Fibroblast of lung (primary cell): ENCODE measurements around the gene BTG4. TPM values are rescaled to one million over a fixed set of nuclear protein-coding genes. Genes with fewer than 3 reads are reported as not detected.

Experiments used
- DNase-seq, 2 donors: peaks; one replicate each; pipeline versions ENCODE4 v3.0.0 to v3.0.0-alpha.2; 2010; ENCODE audit warnings: low read depth in 2 of 2
- H2AFZ ChIP-seq: 2 replicates; pipeline ENCODE4 v1.5.1; 2012; ENCODE audit warnings: low read length, control low read depth, inconsistent platforms
- H3K27ac ChIP-seq: 2 replicates; pipeline ENCODE4 v1.5.1; 2011; ENCODE audit warnings: low read length, control low read depth; ENCODE audit not compliant: insufficient read depth
- H3K27me3 ChIP-seq: 2 replicates; pipeline ENCODE4 v1.5.1; 2011; ENCODE audit warnings: mild to moderate bottlenecking, low read length; ENCODE audit not compliant: control insufficient read depth, insufficient read depth
- H3K36me3 ChIP-seq: 2 replicates; pipeline ENCODE4 v1.5.1; 2011; ENCODE audit warnings: low read length; ENCODE audit not compliant: control insufficient read depth, insufficient read depth
- H3K4me1 ChIP-seq: 2 replicates; pipeline ENCODE4 v1.5.1; 2011; ENCODE audit warnings: low read length; ENCODE audit not compliant: control insufficient read depth, insufficient read depth; ENCODE audit errors: extremely low read depth
- H3K4me2 ChIP-seq: 2 replicates; pipeline ENCODE4 v1.5.1; 2011; ENCODE audit warnings: low read length, control low read depth; ENCODE audit not compliant: insufficient read depth; ENCODE audit errors: extremely low read depth
- H3K4me3 ChIP-seq, 4 experiments: fragments of 200-600 bp in 1 of 4; sonication (generic) in 1 of 4; replicated peaks in 1 of 4; 2 replicates each; pipeline ENCODE4 v1.5.1; 2011 to 2016; ENCODE audit warnings: low read length in 4 of 4, low read depth in 3 of 4, mild to moderate bottlenecking in 3 of 4, control low read depth in 2 of 4, inconsistent platforms in 1 of 4, mixed read lengths in 1 of 4; ENCODE audit not compliant: insufficient read depth in 1 of 4; ENCODE audit errors: control extremely low read depth in 1 of 4
- H3K79me2 ChIP-seq: 2 replicates; pipeline ENCODE4 v1.5.1; 2012; ENCODE audit warnings: mild to moderate bottlenecking, low read length, inconsistent platforms; ENCODE audit not compliant: control insufficient read depth, insufficient read depth
- H3K9ac ChIP-seq: 2 replicates; pipeline ENCODE4 v1.5.1; 2011; ENCODE audit warnings: mild to moderate bottlenecking, low read length, control low read depth; ENCODE audit not compliant: insufficient read depth
- H3K9me3 ChIP-seq: 2 replicates; pipeline ENCODE4 v1.5.1; 2012; ENCODE audit warnings: low read depth, low read length; ENCODE audit not compliant: control insufficient read depth, insufficient read depth
- H4K20me1 ChIP-seq: 2 replicates; pipeline ENCODE4 v1.5.1; 2011; ENCODE audit warnings: low read length; ENCODE audit not compliant: control insufficient read depth, insufficient read depth; ENCODE audit errors: extremely low read depth
- CTCF ChIP-seq, 2 donors: IDR thresholded peaks in 1 of 2; conservative IDR thresholded peaks in 1 of 2; 1 replicate in 1 of 2; 2 replicates in 1 of 2; pipeline ENCODE4 v1.5.1; 2011 to 2012; ENCODE audit warnings: low read length in 2 of 2, control low read depth in 1 of 2, inconsistent platforms in 1 of 2, low read depth in 1 of 2, mild to moderate bottlenecking in 1 of 2
- EZH2 ChIP-seq: IDR thresholded peaks from 2 replicates; pipeline ENCODE4 v1.5.1; 2012; ENCODE audit warnings: low read length, control low read depth, mild to moderate bottlenecking; ENCODE audit errors: missing control alignments
- polyA plus RNA-seq, 2 donors: library from polyadenylated mRNA; depleted of rRNA in 1 of 2; stranded (reverse) in 1 of 2; unstranded in 1 of 2; fragments of >200 nt; gene quantifications; 2 replicates each; pipeline ENCODE4 v1.2.1, GENCODE V29; 2011 to 2012; ENCODE audit warnings: missing spikeins in 1 of 2
- total RNA-seq: library from RNA; depleted of rRNA; stranded (reverse); fragments of >200 nt; gene quantifications from 2 replicates; pipeline ENCODE4 v1.2.1, GENCODE V29; 2014

Gene BTG4
- total and polyA plus RNA-seq, 2 donors (not counting 1 experiment from before 2014, with no cell fraction given) = 0.08 to 0.33 TPM

GRCh38 chr11:111525456-111525855 is 13.3 kb upstream of the BTG4 start:
- Histone ChIP-seq H3K36me3 (no peaks in the 10 kb centered on the region), H3K27me3 (no peaks in the 10 kb centered on the region), H3K9me3 (no peaks in the 10 kb centered on the region), H3K79me2 (no peaks in the 10 kb centered on the region), H2AFZ (no peak overlapping the region), H3K9ac (no peak overlapping the region), H4K20me1 (no peaks in the 10 kb centered on the region), H3K27ac (no peak overlapping the region), H3K4me2 (no peak overlapping the region), H3K4me3 (no peak overlapping the region), H3K4me1 (peaks cover 6% of the 10 kb centered on the region)
- TF ChIP-seq EZH2 (no peak), CTCF (conservative IDR thresholded peaks at IDR 0.05 in 1 of 2, IDR thresholded peaks at IDR 0.05 in 1 of 2; ENCODE audit: low read depth in 1 of 2, low read length in 2 of 2) (no peak)
- DNase-seq = no peak

- no peak overlapping the region for H2AFZ ChIP-seq
- no peak for DNase-seq
- no peaks in the 10 kb centered on the region for H3K9me3 ChIP-seq
- H3K36me3 ChIP-seq = no peaks in the 10 kb centered on the region
- no peak overlapping the region for H3K27ac ChIP-seq
- TF ChIP-seq EZH2 (no peak), CTCF (conservative IDR thresholded peaks at IDR 0.05 in 1 of 2, IDR thresholded peaks at IDR 0.05 in 1 of 2; ENCODE audit: low read depth in 1 of 2, low read length in 2 of 2) (no peak)
- H3K27me3 ChIP-seq = no peaks in the 10 kb centered on the region
- no peak overlapping the region for H3K4me2 ChIP-seq
- H3K4me1 ChIP-seq = peaks cover 6% of the 10 kb centered on the region
- no peaks in the 10 kb centered on the region for H3K79me2 ChIP-seq
- no peak overlapping the region for H3K9ac ChIP-seq
- no peak overlapping the region for H3K4me3 ChIP-seq
- no peaks in the 10 kb centered on the region for H4K20me1 ChIP-seq
These were observed 11.9 kb upstream of the BTG4 start for GRCh38 chr11:111524056-111524455.

GRCh38 chr11:111523343-111523742 is 11.2 kb upstream of the BTG4 start:
- H3K4me1 ChIP-seq = peaks cover 2% of the 10 kb centered on the region
- no peaks in the 10 kb centered on the region for H3K27me3 ChIP-seq
- no peaks in the 10 kb centered on the region for H3K36me3 ChIP-seq
- TF ChIP-seq CTCF (conservative IDR thresholded peaks at IDR 0.05 in 1 of 2, IDR thresholded peaks at IDR 0.05 in 1 of 2; ENCODE audit: low read depth in 1 of 2, low read length in 2 of 2) = no peak
- H2AFZ ChIP-seq = no peak overlapping the region
- no peak overlapping the region for H3K4me3 ChIP-seq
- no peak overlapping the region for H3K4me2 ChIP-seq
- H3K9ac ChIP-seq = no peak overlapping the region
- H4K20me1 ChIP-seq = no peaks in the 10 kb centered on the region
- no peak overlapping the region for H3K27ac ChIP-seq
- H3K79me2 ChIP-seq = no peaks in the 10 kb centered on the region
- no peaks in the 10 kb centered on the region for H3K9me3 ChIP-seq
- no peak for DNase-seq
